ENCODE data around the gene SIAH2.
"Not testable (repeated sequence)": the region's sequence is repeated elsewhere in the genome, so short reads cannot be mapped to it uniquely, and the experiment has no call there.

Gene SIAH2

DNA sequence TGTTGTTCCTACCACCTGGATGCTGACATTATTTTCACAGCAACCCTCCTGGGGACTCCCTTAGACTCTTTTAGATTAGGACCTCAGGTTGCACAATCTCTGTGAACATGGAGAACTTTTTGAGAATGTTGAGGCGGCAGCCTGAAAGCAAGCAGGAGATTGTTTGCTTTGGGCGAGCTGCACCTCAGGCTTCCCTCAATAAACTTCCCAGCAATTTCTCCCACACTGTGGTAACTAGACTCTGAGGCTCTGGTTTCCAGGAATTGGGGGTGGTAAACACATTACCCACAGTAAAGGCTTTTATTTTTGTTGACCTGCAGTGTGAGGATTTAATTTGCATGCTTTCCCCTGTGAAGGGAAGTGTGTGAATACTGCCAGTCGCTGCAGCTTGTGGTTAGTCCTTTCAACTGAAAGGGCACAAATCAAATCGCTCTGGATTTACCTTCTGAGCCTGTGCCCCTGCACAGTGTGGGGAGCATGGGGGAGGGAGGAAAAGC is 35.2 kb upstream of the SIAH2 start:
- TF ChIP-seq ZFX (IDR thresholded peaks at IDR 0.05; ENCODE audit: borderline replicate concordance), result no peak
- TF ChIP-seq, protein P1, sequence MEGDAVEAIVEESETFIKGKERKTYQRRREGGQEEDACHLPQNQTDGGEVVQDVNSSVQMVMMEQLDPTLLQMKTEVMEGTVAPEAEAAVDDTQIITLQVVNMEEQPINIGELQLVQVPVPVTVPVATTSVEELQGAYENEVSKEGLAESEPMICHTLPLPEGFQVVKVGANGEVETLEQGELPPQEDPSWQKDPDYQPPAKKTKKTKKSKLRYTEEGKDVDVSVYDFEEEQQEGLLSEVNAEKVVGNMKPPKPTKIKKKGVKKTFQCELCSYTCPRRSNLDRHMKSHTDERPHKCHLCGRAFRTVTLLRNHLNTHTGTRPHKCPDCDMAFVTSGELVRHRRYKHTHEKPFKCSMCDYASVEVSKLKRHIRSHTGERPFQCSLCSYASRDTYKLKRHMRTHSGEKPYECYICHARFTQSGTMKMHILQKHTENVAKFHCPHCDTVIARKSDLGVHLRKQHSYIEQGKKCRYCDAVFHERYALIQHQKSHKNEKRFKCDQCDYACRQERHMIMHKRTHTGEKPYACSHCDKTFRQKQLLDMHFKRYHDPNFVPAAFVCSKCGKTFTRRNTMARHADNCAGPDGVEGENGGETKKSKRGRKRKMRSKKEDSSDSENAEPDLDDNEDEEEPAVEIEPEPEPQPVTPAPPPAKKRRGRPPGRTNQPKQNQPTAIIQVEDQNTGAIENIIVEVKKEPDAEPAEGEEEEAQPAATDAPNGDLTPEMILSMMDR (IDR thresholded peaks at IDR 0.05), result no peak
- H3K27ac ChIP-seq, result no peak overlapping the region

DNA sequence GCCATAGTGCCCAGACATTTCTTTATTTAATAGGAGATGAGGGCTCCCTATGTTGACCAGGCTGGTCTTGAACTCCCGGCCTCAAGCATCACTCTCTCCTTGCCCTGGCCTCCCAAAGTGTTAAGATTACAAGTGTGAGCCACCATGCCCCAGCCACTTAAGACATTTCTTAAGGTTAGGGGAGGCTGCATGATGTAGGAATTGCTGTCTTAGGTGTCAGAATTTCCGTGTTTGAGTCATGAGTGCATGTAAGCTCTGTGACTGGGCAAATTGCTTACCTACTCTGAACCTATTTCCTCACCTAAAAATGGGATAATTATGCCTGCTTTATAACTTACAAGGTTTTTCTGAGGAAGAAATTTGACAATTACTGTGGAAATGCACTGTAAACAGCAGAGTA is 34.2 kb upstream of the SIAH2 start:
- H3K27ac ChIP-seq, result no peak overlapping the region
- TF ChIP-seq ZFX (IDR thresholded peaks at IDR 0.05; ENCODE audit: borderline replicate concordance), result no peak
- TF ChIP-seq, protein P1 (IDR thresholded peaks at IDR 0.05), result no peak

DNA sequence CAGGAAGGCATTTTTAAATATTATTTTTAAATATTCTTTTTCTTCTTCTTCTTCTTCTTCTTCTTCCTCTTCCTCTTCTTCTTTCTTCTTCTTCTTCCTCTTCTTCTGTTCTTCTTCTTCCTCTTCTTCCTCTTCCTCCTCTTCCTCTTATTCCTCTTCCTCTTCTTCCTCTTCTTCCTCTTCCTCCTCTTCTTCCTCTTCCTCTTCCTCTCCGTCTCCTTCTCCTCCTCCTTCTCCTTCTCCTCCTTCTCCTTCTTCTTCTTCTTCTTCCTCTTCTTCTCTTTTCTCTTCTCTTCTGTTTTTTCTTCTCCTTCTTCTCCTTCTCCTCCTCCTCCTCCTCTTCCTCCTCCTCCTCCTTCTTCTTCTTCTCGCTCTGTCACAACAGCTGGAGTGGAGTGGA is 33.6 kb upstream of the SIAH2 start:
- H3K27ac ChIP-seq, result not testable (repeated sequence)

DNA sequence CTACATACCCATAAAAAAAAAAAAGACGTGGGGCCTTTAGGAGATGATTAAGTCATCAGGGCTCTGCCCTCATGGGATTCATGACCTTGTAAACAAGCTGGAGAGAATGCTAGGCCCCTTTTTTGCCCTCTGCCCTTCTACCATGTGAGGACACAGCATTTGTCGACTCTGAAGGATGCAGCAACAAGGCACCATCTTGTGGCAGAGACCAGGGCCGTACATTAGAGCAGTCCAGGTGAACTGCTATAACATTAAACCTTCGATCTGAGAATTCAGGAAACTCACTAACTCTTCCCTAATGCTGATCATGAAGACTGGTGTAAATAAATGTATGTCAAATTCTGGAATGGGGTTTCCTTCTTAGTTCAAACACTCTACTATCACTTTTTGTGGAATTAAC is 30.7 kb upstream of the SIAH2 start:
- H3K27ac ChIP-seq, result no peak overlapping the region
- TF ChIP-seq, protein P1 (IDR thresholded peaks at IDR 0.05), result no peak

DNA sequence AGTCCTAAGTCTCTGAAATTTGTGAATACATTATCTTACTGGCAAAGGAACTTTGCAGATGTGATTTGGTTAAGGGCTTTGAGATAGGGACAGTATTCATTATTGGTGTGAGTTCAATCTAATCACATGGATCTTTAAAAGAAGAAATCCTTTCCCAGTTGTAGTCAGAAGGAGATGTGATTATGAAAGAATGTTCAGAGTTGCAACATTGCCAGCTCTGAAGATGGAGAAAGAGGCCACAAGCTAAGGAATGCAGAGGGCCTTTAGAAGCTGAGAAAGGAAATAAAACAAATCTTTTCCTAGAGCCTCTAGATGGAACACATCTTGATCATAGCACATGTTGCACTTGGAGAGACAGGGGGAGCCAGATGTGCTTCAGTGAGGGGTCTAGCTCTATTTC is 27.7 kb upstream of the SIAH2 start:
- TF ChIP-seq ZFX (IDR thresholded peaks at IDR 0.05; ENCODE audit: borderline replicate concordance), result no peak
- TF ChIP-seq, protein P1 (IDR thresholded peaks at IDR 0.05), result no peak
- H3K27ac ChIP-seq, result no peak overlapping the region

DNA sequence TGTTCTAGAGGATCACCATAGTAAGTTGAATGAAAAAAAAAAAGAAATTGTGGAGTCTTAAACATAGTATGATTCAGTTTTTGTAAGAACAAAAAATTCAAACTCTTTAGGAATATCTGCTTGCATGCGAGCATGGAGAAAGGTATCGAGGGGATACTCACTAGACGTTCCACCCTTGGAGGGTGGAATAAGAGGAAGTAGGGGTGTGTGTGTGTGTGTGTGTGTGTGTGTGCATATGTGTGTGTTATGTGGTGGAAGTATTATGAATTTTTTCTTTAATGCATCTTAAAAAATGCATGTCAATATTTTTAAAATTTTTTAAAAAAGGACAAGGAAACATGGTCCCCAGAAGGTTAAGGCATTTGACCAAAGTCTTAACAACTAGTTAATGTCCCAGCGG is 26.5 kb upstream of the SIAH2 start:
- TF ChIP-seq, protein P1 (IDR thresholded peaks at IDR 0.05), result no peak
- no peak for TF ChIP-seq ZFX (IDR thresholded peaks at IDR 0.05; ENCODE audit: borderline replicate concordance)

DNA sequence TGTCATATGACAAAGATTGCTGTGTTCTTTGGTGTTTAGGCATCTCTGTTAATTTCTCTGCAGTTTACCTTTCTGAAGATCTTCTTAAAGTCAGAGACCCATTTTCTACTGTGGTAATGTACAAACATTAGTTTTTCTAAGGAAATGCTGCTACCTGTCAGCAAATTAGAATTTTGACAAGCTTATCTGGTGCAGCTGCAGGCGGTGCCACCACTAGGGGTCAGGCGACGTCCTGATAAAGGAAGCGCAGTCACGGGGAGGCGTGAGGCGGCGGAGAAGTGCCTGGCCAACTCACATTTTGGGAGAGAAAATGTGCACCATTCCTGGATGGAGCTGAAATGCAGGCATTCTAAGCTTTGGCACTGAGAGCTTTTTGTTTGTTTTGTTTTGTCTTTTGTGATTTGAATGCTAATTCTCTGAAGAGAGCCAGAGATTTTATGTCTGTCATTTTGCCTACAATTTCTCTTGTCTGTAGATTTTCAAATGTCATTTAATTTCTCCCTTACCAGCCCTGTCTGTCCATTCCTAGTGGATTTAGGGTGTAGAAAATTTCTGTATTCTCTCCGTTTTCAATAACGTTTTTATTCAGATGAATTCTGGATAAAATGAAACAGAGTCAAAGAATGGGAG is 24.9 kb upstream of the SIAH2 start:
- H3K27ac ChIP-seq, result no peak overlapping the region
- no peak for TF ChIP-seq ZFX (IDR thresholded peaks at IDR 0.05; ENCODE audit: borderline replicate concordance)
- TF ChIP-seq, protein P1 (IDR thresholded peaks at IDR 0.05), result peak; percentile 95

More for the DNA sequence above, 26.5 kb upstream of the SIAH2 start:
- H3K27ac ChIP-seq, result no peak overlapping the region

DNA sequence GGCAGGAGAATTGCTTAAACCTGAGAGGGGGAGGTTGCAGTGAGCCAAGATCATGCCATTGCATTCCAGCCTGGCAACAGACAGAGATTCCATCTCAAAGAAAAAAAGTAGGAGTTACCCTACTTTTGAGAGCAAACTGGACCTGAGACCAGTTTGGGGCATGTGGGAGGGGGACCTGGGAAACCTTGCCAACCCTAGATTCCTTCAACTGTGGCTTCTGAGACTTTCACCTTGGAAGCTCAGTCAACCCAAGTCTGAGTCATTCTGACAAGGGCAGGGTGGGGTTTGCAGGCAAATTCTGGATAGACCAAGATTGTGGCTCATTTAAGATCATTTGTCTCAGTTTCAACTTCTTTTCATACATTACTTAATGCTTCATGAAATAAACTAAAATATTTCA is 23.8 kb upstream of the SIAH2 start:
- TF ChIP-seq, protein P1 (IDR thresholded peaks at IDR 0.05), result no peak
- TF ChIP-seq ZFX (IDR thresholded peaks at IDR 0.05; ENCODE audit: borderline replicate concordance), result no peak
- H3K27ac ChIP-seq, result no peak overlapping the region
